HG02623 (cell line): Measurements from ENCODE around the gene GPR180.
A peak's percentile ranks its signal among the peaks of the same experiment; 100 is the strongest.
"Not testable (repeated sequence)": the region's sequence is repeated elsewhere in the genome, so short reads cannot be mapped to it uniquely, and the experiment has no call there.

Experiments used
- ATAC-seq: cut with Tn5 transposase; IDR thresholded peaks from one replicate; pipeline ENCODE4 v1.9.1; 2021; ENCODE audit warnings: moderate library complexity; ENCODE audit not compliant: unreplicated experiment

Gene GPR180

GRCh38 chr13:94595950-94596574 lies 5.6 kb upstream of the GPR180 start, which contains the start of gene TGDS:
TSS of gene TGDS (minus strand) at chr13:94596152. CDS start at chr13:94596136, 16 bp downstream.
- peak; percentile 97 for ATAC-seq

GRCh38 chr13:94596575-94596971 lies 5.1 kb upstream of the GPR180 start:
- no peak for ATAC-seq

- ATAC-seq, result no peak
Observed at GRCh38 chr13:94598281-94598680, 3.4 kb upstream of the GPR180 start.

GRCh38 chr13:94599877-94600276 lies 1.8 kb upstream of the GPR180 start:
- no peak for ATAC-seq

GRCh38 chr13:94602467-94602866 lies 810 bp downstream of the GPR180 start:
- no peak for ATAC-seq

- ATAC-seq, result no peak
Observed at GRCh38 chr13:94607056-94607455, 5.4 kb downstream of the GPR180 start.

- ATAC-seq, result no peak
Observed at GRCh38 chr13:94607939-94608338, 6.3 kb downstream of the GPR180 start.

- no peak for ATAC-seq
Observed at GRCh38 chr13:94608586-94608985, 6.9 kb downstream of the GPR180 start.

- no peak for ATAC-seq
Observed at GRCh38 chr13:94609196-94609595, 7.5 kb downstream of the GPR180 start.

GRCh38 chr13:94610475-94610874 lies 8.8 kb downstream of the GPR180 start:
- no peak for ATAC-seq

- no peak for ATAC-seq
Observed at GRCh38 chr13:94612050-94612449, 10.4 kb downstream of the GPR180 start.

GRCh38 chr13:94613051-94613450 lies 11.4 kb downstream of the GPR180 start:
- no peak for ATAC-seq

- ATAC-seq, result no peak
Observed at GRCh38 chr13:94617389-94618000, 15.8 kb downstream of the GPR180 start.

GRCh38 chr13:94620286-94620896 lies 18.7 kb downstream of the GPR180 start:
- peak; percentile 63 for ATAC-seq

GRCh38 chr13:94622344-94622743 lies 20.7 kb downstream of the GPR180 start:
- no peak for ATAC-seq

- no peak for ATAC-seq
Observed at GRCh38 chr13:94623316-94623715, 21.7 kb downstream of the GPR180 start.

GRCh38 chr13:94630858-94631257 lies 29.2 kb downstream of the GPR180 start:
- no peak for ATAC-seq

GRCh38 chr13:94632226-94632980 lies 30.7 kb downstream of the GPR180 start:
- ATAC-seq, result no peak

- ATAC-seq, result not testable (repeated sequence)
Observed at GRCh38 chr13:94636096-94636495, 34.4 kb downstream of the GPR180 start.

- ATAC-seq, result no peak
Observed at GRCh38 chr13:94636942-94637578, 35.4 kb downstream of the GPR180 start.

GRCh38 chr13:94637677-94638076 lies 36.0 kb downstream of the GPR180 start:
- ATAC-seq, result not testable (repeated sequence)
